ENCODE measurements around the gene THSD8. TPM values are rescaled to one million over a fixed set of nuclear protein-coding genes. Genes with fewer than 3 reads are reported as not detected.
A peak's percentile ranks its signal among the peaks of the same experiment; 100 is the strongest.

THSD8 gene
- total RNA-seq, 2 experiments from 2014 or later: 27.0 to 31.1 TPM

- H3K27ac Mint-ChIP-seq: peak overlapping the region; percentile 94
- H3K9me3 Mint-ChIP-seq: no peaks in the 10 kb centered on the region
- POLR2A ChIA-PET: interaction anchor here (1.0 kb wide), 1 partner anchor 12 kb away, joined by 3 read pairs; no protein-coding TSS in a partner anchor
- no peaks in the 10 kb centered on the region for H3K27me3 Mint-ChIP-seq
- H3K4me1 Mint-ChIP-seq: peaks cover 39% of the 10 kb centered on the region
- H3K36me3 Mint-ChIP-seq (ENCODE audit: low read depth): peaks cover 12% of the 10 kb centered on the region
- peak; percentile 94 for DNase-seq
- CTCF ChIA-PET: interaction anchor here (0.8 to 11.5 kb wide), 4 partner anchors 13 to 1822 kb away, joined by 3 to 211 read pairs (median 35); no protein-coding TSS in a partner anchor
- H3K4me3 Mint-ChIP-seq: peak overlapping the region; percentile 93
Measured at GRCh38 chr19:12789904-12790619, 11.8 kb upstream of the THSD8 start.

- no peak for DNase-seq
- peaks cover 42% of the 10 kb centered on the region for H3K4me1 Mint-ChIP-seq
- H3K27ac Mint-ChIP-seq: peak overlapping the region; percentile 94
- ChIA-PET POLR2A (interaction anchor here (0.6 to 3.3 kb wide), 6 partner anchors 8 to 180 kb away, joined by 3 to 50 read pairs (median 3); partner anchors contain the start of genes GCDH, ZNF490 and ZNF791), CTCF (interaction anchor here (1.6 to 11.5 kb wide), 6 partner anchors 9 to 56 kb away, joined by 5 to 211 read pairs (median 31); partner anchors contain the start of gene HOOK2)
- H3K36me3 Mint-ChIP-seq (ENCODE audit: low read depth): peaks cover 12% of the 10 kb centered on the region
- no peaks in the 10 kb centered on the region for H3K27me3 Mint-ChIP-seq
- H3K4me3 Mint-ChIP-seq: peak overlapping the region; percentile 93
- H3K9me3 Mint-ChIP-seq: no peaks in the 10 kb centered on the region
Measured at GRCh38 chr19:12790628-12791344, 11.1 kb upstream of the THSD8 start.

GRCh38 chr19:12791345-12792050, 10.4 kb upstream of the THSD8 start, which contains the start of gene JUNB:
Gene JUNB, plus strand, starts transcription at chr19:12791486. Its CDS starts 286 bp downstream, at chr19:12791772.
- POLR2A ChIA-PET: interaction anchor here (0.6 to 3.3 kb wide), 10 partner anchors 9 to 947 kb away, joined by 3 to 50 read pairs (median 3); partner anchors contain the start of genes GCDH, ZNF490 and ZNF791
- Mint-ChIP-seq H3K36me3 (ENCODE audit: low read depth) (peaks cover 12% of the 10 kb centered on the region), H3K27me3 (no peaks in the 10 kb centered on the region), H3K4me1 (peaks cover 49% of the 10 kb centered on the region), H3K4me3 (peak within 1 kb of the TSS; percentile 93), H3K27ac (peak within 1 kb of the TSS; percentile 98), H3K9me3 (no peaks in the 10 kb centered on the region)
- CTCF ChIA-PET: interaction anchor here (0.6 to 11.5 kb wide), 12 partner anchors 9 to 174 kb away, joined by 3 to 211 read pairs (median 5); partner anchors contain the start of gene HOOK2
- DNase-seq: peak; percentile 96

- DNase-seq: peak; percentile 86
- no peaks in the 10 kb centered on the region for H3K9me3 Mint-ChIP-seq
- peaks cover 14% of the 10 kb centered on the region for H3K36me3 Mint-ChIP-seq (ENCODE audit: low read depth)
- peak overlapping the region; percentile 98 for H3K27ac Mint-ChIP-seq
- H3K4me3 Mint-ChIP-seq: peak overlapping the region; percentile 93
- ChIA-PET POLR2A (interaction anchor here (0.5 to 3.3 kb wide), 9 partner anchors 9 to 393 kb away, joined by 3 to 50 read pairs (median 3); partner anchors contain the start of genes ZNF490 and ZNF791), CTCF (interaction anchor here (0.5 to 11.5 kb wide), 15 partner anchors 9 to 173 kb away, joined by 3 to 211 read pairs (median 5); partner anchors contain the start of genes HOOK2 and RNASEH2A)
- H3K27me3 Mint-ChIP-seq: no peaks in the 10 kb centered on the region
- H3K4me1 Mint-ChIP-seq: peaks cover 49% of the 10 kb centered on the region
Measured at GRCh38 chr19:12792051-12792852, 9.6 kb upstream of the THSD8 start.

GRCh38 chr19:12792853-12793289, 9.0 kb upstream of the THSD8 start:
- H3K4me1 Mint-ChIP-seq: peaks cover 48% of the 10 kb centered on the region
- no peaks in the 10 kb centered on the region for H3K27me3 Mint-ChIP-seq
- peaks cover 14% of the 10 kb centered on the region for H3K36me3 Mint-ChIP-seq (ENCODE audit: low read depth)
- no peaks in the 10 kb centered on the region for H3K9me3 Mint-ChIP-seq
- H3K4me3 Mint-ChIP-seq: peak overlapping the region; percentile 93
- no peak for DNase-seq
- CTCF ChIA-PET: interaction anchor here (0.5 to 11.5 kb wide), 10 partner anchors 8 to 402 kb away, joined by 3 to 211 read pairs (median 5); partner anchors contain the start of gene RNASEH2A
- H3K27ac Mint-ChIP-seq: peak overlapping the region; percentile 98
- POLR2A ChIA-PET: interaction anchor here (0.6 to 3.3 kb wide), 7 partner anchors 10 to 503 kb away, joined by 3 to 50 read pairs (median 6); partner anchors contain the start of gene GET3

- Mint-ChIP-seq H3K9me3 (no peaks in the 10 kb centered on the region), H3K27ac (peak overlapping the region; percentile 98), H3K36me3 (ENCODE audit: low read depth) (peaks cover 14% of the 10 kb centered on the region), H3K4me1 (peaks cover 42% of the 10 kb centered on the region), H3K27me3 (no peaks in the 10 kb centered on the region), H3K4me3 (peak overlapping the region; percentile 93)
- ChIA-PET CTCF (interaction anchor here (0.6 to 11.5 kb wide), 9 partner anchors 12 to 401 kb away, joined by 3 to 211 read pairs (median 14); partner anchors contain the start of genes HOOK2 and RNASEH2A), POLR2A (interaction anchor here (0.6 to 3.3 kb wide), 7 partner anchors 11 to 504 kb away, joined by 4 to 50 read pairs (median 6); partner anchors contain the start of gene GET3)
- peak; percentile 90 for DNase-seq
Measured at GRCh38 chr19:12793290-12794195, 8.3 kb upstream of the THSD8 start.

- no peaks in the 10 kb centered on the region for H3K27me3 Mint-ChIP-seq
- no peak for DNase-seq
- no peaks in the 10 kb centered on the region for H3K9me3 Mint-ChIP-seq
- H3K36me3 Mint-ChIP-seq (ENCODE audit: low read depth): peaks cover 14% of the 10 kb centered on the region
- ChIA-PET CTCF (interaction anchor here (3.6 to 11.5 kb wide), 4 partner anchors 13 to 53 kb away, joined by 21 to 211 read pairs (median 66); partner anchors contain the start of gene HOOK2), POLR2A (interaction anchor here (0.6 kb wide), 1 partner anchor 66 kb away, joined by 6 read pairs; no protein-coding TSS in a partner anchor)
- peak overlapping the region; percentile 74 for H3K4me3 Mint-ChIP-seq
- peak overlapping the region; percentile 95 for H3K27ac Mint-ChIP-seq
- peaks cover 35% of the 10 kb centered on the region for H3K4me1 Mint-ChIP-seq
Measured at GRCh38 chr19:12794196-12794941, 7.5 kb upstream of the THSD8 start.

- Mint-ChIP-seq H3K36me3 (ENCODE audit: low read depth) (peaks cover 18% of the 10 kb centered on the region), H3K27ac (peak overlapping the region; percentile 95), H3K4me1 (peaks cover 40% of the 10 kb centered on the region), H3K27me3 (no peaks in the 10 kb centered on the region), H3K9me3 (no peaks in the 10 kb centered on the region), H3K4me3 (peak overlapping the region; percentile 74)
- CTCF ChIA-PET: interaction anchor here (1.4 to 11.5 kb wide), 6 partner anchors 12 to 52 kb away, joined by 3 to 211 read pairs (median 43); partner anchors contain the start of genes HOOK2 and RNASEH2A
- POLR2A ChIA-PET: no interaction called here
- DNase-seq: no peak
Measured at GRCh38 chr19:12794971-12795381, 6.9 kb upstream of the THSD8 start.

GRCh38 chr19:12796146-12797071, 5.5 kb upstream of the THSD8 start:
- DNase-seq: peak; percentile 82
- H3K27me3 Mint-ChIP-seq: no peaks in the 10 kb centered on the region
- H3K4me3 Mint-ChIP-seq: peak overlapping the region; percentile 54
- CTCF ChIA-PET: interaction anchor here (0.8 to 11.5 kb wide), 19 partner anchors 9 to 124 kb away, joined by 3 to 211 read pairs (median 5); partner anchors contain the start of genes HOOK2, RNASEH2A and TNPO2
- H3K4me1 Mint-ChIP-seq: peaks cover 40% of the 10 kb centered on the region
- peaks cover 25% of the 10 kb centered on the region for H3K36me3 Mint-ChIP-seq (ENCODE audit: low read depth)
- H3K9me3 Mint-ChIP-seq: no peaks in the 10 kb centered on the region
- POLR2A ChIA-PET: interaction anchor here (1.0 kb wide), 1 partner anchor 30 kb away, joined by 5 read pairs; no protein-coding TSS in a partner anchor
- peak overlapping the region; percentile 85 for H3K27ac Mint-ChIP-seq

All from activated CD4-positive, alpha-beta T cell treated with anti-CD3 and anti-CD28 coated beads, Interleukin-2, amount 10 ng/mL, durations not matched to agents 7 days and 5 days (primary cell).